Fibroblast of the aortic adventitia (primary cell): ENCODE results near the gene PATZ1. TPM values are rescaled to one million over a fixed set of nuclear protein-coding genes. Genes with fewer than 3 reads are reported as not detected.
"Not testable (repeated sequence)": the region's sequence is repeated elsewhere in the genome, so short reads cannot be mapped to it uniquely, and the experiment has no call there.

Experiments used
- DNase-seq: peaks from one replicate; pipeline ENCODE4 v3.0.0-alpha.2; 2010; ENCODE audit warnings: low read depth
- H3K4me3 ChIP-seq: 2 replicates; pipeline ENCODE4 v1.5.1; 2011; ENCODE audit warnings: low read depth, mild to moderate bottlenecking, control low read depth, low read length, moderate library complexity
- CTCF ChIP-seq: IDR thresholded peaks from 2 replicates; pipeline ENCODE4 v1.5.1; 2011; ENCODE audit warnings: mild to moderate bottlenecking, low read length, control low read depth, inconsistent platforms; ENCODE audit not compliant: insufficient read depth
- total RNA-seq: library from RNA; depleted of rRNA; stranded (reverse); fragments of >200 nt; gene quantifications from 2 replicates; pipeline ENCODE4 v1.2.3, GENCODE V29; 2012; ENCODE audit warnings: low replicate concordance

PATZ1 gene
- total RNA-seq, 1 donor, result 14.3 TPM

GRCh38 chr22:31363885-31364465, 17.8 kb upstream of the PATZ1 start:
- H3K4me3 ChIP-seq, result no peak overlapping the region
- DNase-seq, result no peak
- no peak for TF ChIP-seq CTCF

- no peak for DNase-seq
- no peak overlapping the region for H3K4me3 ChIP-seq
- TF ChIP-seq CTCF, result no peak
Measured at GRCh38 chr22:31361743-31362142, 15.6 kb upstream of the PATZ1 start.

- no peak overlapping the region for H3K4me3 ChIP-seq
- no peak for DNase-seq
- no peak for TF ChIP-seq CTCF
Measured at GRCh38 chr22:31360029-31360428, 13.9 kb upstream of the PATZ1 start.

GRCh38 chr22:31354515-31354914, 8.4 kb upstream of the PATZ1 start:
- DNase-seq, result no peak
- H3K4me3 ChIP-seq, result no peak overlapping the region
- no peak for TF ChIP-seq CTCF

GRCh38 chr22:31350410-31350863, 4.3 kb upstream of the PATZ1 start:
- no peak for TF ChIP-seq CTCF
- no peak overlapping the region for H3K4me3 ChIP-seq
- DNase-seq, result no peak

- no peak overlapping the region for H3K4me3 ChIP-seq
- no peak for TF ChIP-seq CTCF
- no peak for DNase-seq
Measured at GRCh38 chr22:31349960-31350359, 3.8 kb upstream of the PATZ1 start.

- DNase-seq, result no peak
- no peak overlapping the region for H3K4me3 ChIP-seq
- no peak for TF ChIP-seq CTCF
Measured at GRCh38 chr22:31348766-31349165, 2.6 kb upstream of the PATZ1 start.

- DNase-seq, result not testable (repeated sequence)
- peak overlapping the region; percentile 71 for H3K4me3 ChIP-seq
Measured at GRCh38 chr22:31348009-31348337, 1.8 kb upstream of the PATZ1 start.
